Left kidney (tissue), 8 donors: Measurements from ENCODE around the gene EDNRA. TPM values are rescaled to one million over a fixed set of nuclear protein-coding genes. Genes with fewer than 3 reads are reported as not detected.
"Not testable (repeated sequence)": the region's sequence is repeated elsewhere in the genome, so short reads cannot be mapped to it uniquely, and the experiment has no call there.

ENCODE experiments used
- DNase-seq: peaks from one replicate; pipeline ENCODE4 v3.0.0-alpha.2; 2013
- long read RNA-seq, 8 donors: transcript quantifications; one replicate each; lab custom pipeline, GENCODE V29; 2026
- polyA plus RNA-seq: library from polyadenylated mRNA; unstranded; fragments of 120-200 nt; gene quantifications from one replicate; pipeline ENCODE4 v1.2.1, GENCODE V29; 2013; ENCODE audit not compliant: insufficient read length

The EDNRA gene
- 88.5 TPM for polyA plus RNA-seq
- long read RNA-seq, donor 1, full-length matches to known transcripts, result 16 of 70 reads
- long read RNA-seq, donor 1, partial matches to known transcripts, result 54 of 70 reads
- long read RNA-seq, donor 1, other reads (novel, unspliced or antisense), result 0 of 70 reads
- long read RNA-seq, donor 2, full-length matches to known transcripts, result 12 of 40 reads
- long read RNA-seq, donor 2, partial matches to known transcripts, result 28 of 40 reads
- long read RNA-seq, donor 2, other reads (novel, unspliced or antisense), result 0 of 40 reads
- long read RNA-seq, donor 3, full-length matches to known transcripts, result 15 of 22 reads
- long read RNA-seq, donor 3, partial matches to known transcripts, result 7 of 22 reads
- long read RNA-seq, donor 3, other reads (novel, unspliced or antisense), result 0 of 22 reads
- long read RNA-seq, donor 4, result 0 reads
- long read RNA-seq, donor 5, full-length matches to known transcripts, result 17 of 30 reads
- long read RNA-seq, donor 5, partial matches to known transcripts, result 13 of 30 reads
- long read RNA-seq, donor 5, other reads (novel, unspliced or antisense), result 0 of 30 reads
- long read RNA-seq, donor 6, full-length matches to known transcripts, result 14 of 31 reads
- long read RNA-seq, donor 6, partial matches to known transcripts, result 17 of 31 reads
- long read RNA-seq, donor 6, other reads (novel, unspliced or antisense), result 0 of 31 reads
- long read RNA-seq, donor 7, full-length matches to known transcripts, result 19 of 86 reads
- long read RNA-seq, donor 7, partial matches to known transcripts, result 67 of 86 reads
- long read RNA-seq, donor 7, other reads (novel, unspliced or antisense), result 0 of 86 reads
- long read RNA-seq, donor 8, full-length matches to known transcripts, result 6 of 6 reads
- long read RNA-seq, donor 8, partial matches to known transcripts, result 0 of 6 reads
- long read RNA-seq, donor 8, other reads (novel, unspliced or antisense), result 0 of 6 reads

GRCh38 chr4:147480891-147481576 lies at the start of gene EDNRA:
TSS of gene EDNRA (plus strand) at chr4:147481097. CDS start at chr4:147485682, 4,585 bp downstream.
- peak; percentile 46 for DNase-seq

- DNase-seq, result not testable (repeated sequence)
Observed at GRCh38 chr4:147434370-147434769, 46.5 kb upstream of the EDNRA start.

- no peak for DNase-seq
Observed at GRCh38 chr4:147440442-147440841, 40.5 kb upstream of the EDNRA start.

- no peak for DNase-seq
Observed at GRCh38 chr4:147447786-147448185, 33.1 kb upstream of the EDNRA start.

- DNase-seq, result no peak
Observed at GRCh38 chr4:147453561-147454141, 27.2 kb upstream of the EDNRA start.

- DNase-seq, result no peak
Observed at GRCh38 chr4:147456706-147457105, 24.2 kb upstream of the EDNRA start.

GRCh38 chr4:147461161-147461560 lies 19.7 kb upstream of the EDNRA start:
- DNase-seq, result no peak

- DNase-seq, result no peak
Observed at GRCh38 chr4:147463065-147463464, 17.8 kb upstream of the EDNRA start.

GRCh38 chr4:147465461-147465860 lies 15.4 kb upstream of the EDNRA start:
- DNase-seq, result no peak

- no peak for DNase-seq
Observed at GRCh38 chr4:147477439-147477838, 3.5 kb upstream of the EDNRA start.

GRCh38 chr4:147479376-147479775 lies 1.5 kb upstream of the EDNRA start:
- no peak for DNase-seq

- DNase-seq, result no peak
Observed at GRCh38 chr4:147479786-147480185, 1.1 kb upstream of the EDNRA start.

GRCh38 chr4:147480502-147480890 lies 401 bp upstream of the EDNRA start:
- DNase-seq, result no peak

- peak; percentile 44 for DNase-seq
Observed at GRCh38 chr4:147481577-147482109, 746 bp downstream of the EDNRA start.

- no peak for DNase-seq
Observed at GRCh38 chr4:147482281-147482680, 1.4 kb downstream of the EDNRA start.

GRCh38 chr4:147485167-147485566 lies 4.3 kb downstream of the EDNRA start:
- no peak for DNase-seq

- DNase-seq, result no peak
Observed at GRCh38 chr4:147487616-147488015, 6.7 kb downstream of the EDNRA start.

- DNase-seq, result no peak
Observed at GRCh38 chr4:147488556-147488955, 7.7 kb downstream of the EDNRA start.

GRCh38 chr4:147491086-147491485 lies 10.2 kb downstream of the EDNRA start:
- no peak for DNase-seq

- DNase-seq, result no peak
Observed at GRCh38 chr4:147492306-147492705, 11.4 kb downstream of the EDNRA start.

- peak; percentile 57 for DNase-seq
Observed at GRCh38 chr4:147492761-147493160, 11.9 kb downstream of the EDNRA start.

- DNase-seq, result no peak
Observed at GRCh38 chr4:147493307-147493706, 12.4 kb downstream of the EDNRA start.
